Measurements from ENCODE around the gene SOX1. TPM values are rescaled to one million over a fixed set of nuclear protein-coding genes. Genes with fewer than 3 reads are reported as not detected.

SOX1 gene
- total and polyA plus RNA-seq, 9 of the 15 experiments (the other 6 are each of a cell fraction or from before 2014, with no cell fraction given): not detected

DNA sequence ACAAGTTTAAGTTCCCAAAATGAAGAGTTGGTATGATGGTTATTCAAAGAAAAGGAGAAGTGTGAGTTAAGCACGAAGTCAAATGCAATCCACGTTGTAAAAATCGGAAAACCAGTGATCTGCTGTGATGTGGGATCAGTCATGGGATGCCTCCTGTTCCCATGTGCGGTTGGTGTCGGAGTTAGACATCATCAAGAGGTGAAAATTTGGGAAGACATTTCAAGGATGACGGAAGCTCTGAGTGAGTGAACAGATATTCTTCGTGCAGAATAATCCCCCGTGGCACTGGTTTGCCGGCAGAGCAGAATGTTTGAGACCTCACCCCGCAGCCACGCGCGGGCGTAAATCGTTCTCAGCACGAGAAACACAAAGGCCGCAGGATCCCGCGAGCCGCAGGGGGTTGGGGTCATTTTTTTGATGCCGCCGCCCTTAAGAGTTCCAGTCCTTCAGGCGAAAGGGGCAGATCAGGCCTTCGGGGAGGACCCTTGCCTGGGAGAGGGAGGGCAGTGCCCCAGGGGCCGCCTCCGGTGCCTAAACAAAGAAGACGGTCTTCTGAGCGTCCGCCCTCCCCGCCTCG, 13.7 kb upstream of the SOX1 start:
- intact Hi-C loops (cut with micrococcal nuclease): no loop called here
- Histone ChIP-seq H4K20me1 (replicated peaks; ENCODE audit: control insufficient read depth, insufficient read depth, low read length) (no peaks in the 10 kb centered on the region), H3K9me1 (ENCODE audit: control insufficient read depth, insufficient read depth, low read length) (no peaks in the 10 kb centered on the region), H3K9ac (ENCODE audit: insufficient read depth in 1 of 2, low read depth in 2 of 2, low read length in 2 of 2) (no peak overlapping the region), H3K36me3 (ENCODE audit: control insufficient read depth, insufficient read depth, low read length) (no peaks in the 10 kb centered on the region), H3K27ac (ENCODE audit: extremely low read depth, low read depth, low read length) (no peak overlapping the region), H2AFZ (ENCODE audit: low read depth, low read length) (no peak overlapping the region), H3K4me2 (ENCODE audit: insufficient read depth, low read length) (no peak overlapping the region), H3K4me3 (no peak overlapping the region), H3K9me3 (replicated peaks; ENCODE audit: control insufficient read depth, insufficient read depth, low read depth, low read length) (no peaks in the 10 kb centered on the region), H3K27me3 (ENCODE audit: control insufficient read depth in 2 of 2, insufficient read depth in 2 of 2, low read length in 2 of 2) (peaks cover 5 to 19% of the 10 kb centered on the region in 2 experiments; a peak in 4 of 5 replicates), H3K4me1 (replicated peaks in 1 of 2; ENCODE audit: control insufficient read depth in 2 of 2, insufficient read depth in 2 of 2, low read length in 2 of 2) (peaks cover 0 to 8% of the 10 kb centered on the region in 2 experiments; a peak in 2 of 5 replicates), H3K79me2 (ENCODE audit: control insufficient read depth, insufficient read depth, low read length) (no peaks in the 10 kb centered on the region)
- WGBS (ENCODE audit: insufficient coverage, low coverage, missing lambda C conversion rate): 3% methylated on average over 15 of the region's 31 CpGs
- CTCF ChIA-PET (ENCODE audit: low intra/inter-chr PET ratio): no interaction called here
- TF ChIP-seq BRCA1 (IDR thresholded peaks at IDR 0.05) (no peak), BRCA1 (CRISPR knock-in tag; IDR thresholded peaks at IDR 0.05) (no peak)
- DNase-seq (ENCODE audit: extremely low read depth in 1 of 4, low spot score in 3 of 4) (no peak), ATAC-seq (no peak), FAIRE-seq (no peak)
- POLR2A ChIA-PET: no interaction called here
- no TSS peak for BruUV-seq (replicated peaks)
- in situ Hi-C loops (cut with MboI): no loop called here

DNA sequence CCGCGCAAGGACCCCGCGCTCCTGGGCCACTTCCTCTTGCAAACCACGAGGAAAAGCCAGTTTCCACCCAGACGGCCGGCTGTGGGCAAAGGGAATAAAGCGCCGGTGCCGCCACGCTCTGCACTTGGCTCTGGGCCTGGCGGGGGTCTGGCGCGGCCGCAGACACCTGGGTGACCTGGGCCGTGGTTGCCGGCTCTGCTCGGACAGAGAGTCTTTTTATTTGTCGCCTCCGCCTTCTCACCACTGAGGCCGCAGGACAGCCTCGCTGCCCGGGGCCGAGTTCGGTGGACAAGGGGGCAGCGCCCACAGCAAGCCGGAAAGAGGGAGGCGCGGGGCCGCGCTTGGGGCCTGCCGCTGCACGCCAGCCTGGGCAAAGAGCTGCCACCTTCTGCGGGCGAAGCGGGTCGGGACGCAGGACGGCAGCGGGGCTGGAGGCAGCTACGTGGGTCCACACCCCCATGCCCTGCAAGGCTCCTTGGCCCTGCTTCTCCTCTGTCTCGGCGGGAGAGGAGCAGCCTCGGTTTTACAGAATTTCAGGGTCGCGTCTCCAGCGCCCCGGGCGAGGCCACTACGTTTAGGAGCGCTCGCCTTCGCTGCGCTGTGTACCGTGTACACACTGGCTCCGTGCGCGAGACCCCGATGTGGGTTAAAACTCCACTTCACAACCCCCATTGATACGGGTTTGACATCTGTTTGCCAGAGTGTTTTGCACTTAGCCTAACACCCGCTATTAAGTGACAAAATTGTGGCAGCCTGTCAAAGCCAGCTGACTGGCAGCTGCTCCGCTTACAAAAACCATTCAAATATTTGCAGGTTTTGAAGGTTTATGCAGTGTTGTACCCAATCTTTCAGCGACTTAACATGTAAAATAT, 13.0 kb upstream of the SOX1 start:
- in situ Hi-C loops (cut with MboI): no loop called here
- intact Hi-C loops (cut with micrococcal nuclease): no loop called here
- POLR2A ChIA-PET: interaction anchor here (0.6 kb wide), 1 partner anchor 417 kb away, joined by 3 read pairs; no protein-coding TSS in a partner anchor
- Histone ChIP-seq H3K36me3 (ENCODE audit: control insufficient read depth, insufficient read depth, low read length) (no peaks in the 10 kb centered on the region), H3K27ac (ENCODE audit: extremely low read depth, low read depth, low read length) (no peak overlapping the region), H3K9me1 (ENCODE audit: control insufficient read depth, insufficient read depth, low read length) (no peaks in the 10 kb centered on the region), H3K27me3 (ENCODE audit: control insufficient read depth in 2 of 2, insufficient read depth in 2 of 2, low read length in 2 of 2) (peaks cover 5 to 27% of the 10 kb centered on the region in 2 experiments; a peak in 4 of 5 replicates), H3K9ac (ENCODE audit: insufficient read depth in 1 of 2, low read depth in 2 of 2, low read length in 2 of 2) (no peak overlapping the region), H3K4me2 (ENCODE audit: insufficient read depth, low read length) (no peak overlapping the region), H2AFZ (ENCODE audit: low read depth, low read length) (no peak overlapping the region), H4K20me1 (replicated peaks; ENCODE audit: control insufficient read depth, insufficient read depth, low read length) (no peaks in the 10 kb centered on the region), H3K4me3 (no peak overlapping the region), H3K79me2 (ENCODE audit: control insufficient read depth, insufficient read depth, low read length) (no peaks in the 10 kb centered on the region), H3K9me3 (replicated peaks; ENCODE audit: control insufficient read depth, insufficient read depth, low read depth, low read length) (no peaks in the 10 kb centered on the region), H3K4me1 (replicated peaks in 1 of 2; ENCODE audit: control insufficient read depth in 2 of 2, insufficient read depth in 2 of 2, low read length in 2 of 2) (peaks cover 0 to 9% of the 10 kb centered on the region in 2 experiments; a peak in 2 of 5 replicates)
- WGBS (ENCODE audit: insufficient coverage, low coverage, missing lambda C conversion rate): 3% methylated on average over 24 of the region's 63 CpGs
- CTCF ChIA-PET (ENCODE audit: low intra/inter-chr PET ratio): no interaction called here
- no peak for FAIRE-seq
- no TSS peak for BruUV-seq (replicated peaks)
- ATAC-seq: no peak
- DNase-seq (ENCODE audit: extremely low read depth in 1 of 4, low spot score in 3 of 4): no peak
- TF ChIP-seq LCOR (CRISPR knock-in tag; IDR thresholded peaks at IDR 0.05) (no peak), NBN (IDR thresholded peaks at IDR 0.05; ENCODE audit: low read depth) (no peak), HCFC1 (IDR thresholded peaks at IDR 0.05; ENCODE audit: low read depth, low read length) (no peak), ZNF274 (IDR thresholded peaks at IDR 0.05; ENCODE audit: borderline replicate concordance, low read depth, low read length) (no peak), DIDO1 (tag; IDR thresholded peaks at IDR 0.05; ENCODE audit: low read depth) (no peak), EP300 (IDR thresholded peaks at IDR 0.05; ENCODE audit: low read length) (no peak), CBX5 (IDR thresholded peaks at IDR 0.05; ENCODE audit: borderline replicate concordance, low read depth) (no peak)
- TF ChIP-seq, protein P1, sequence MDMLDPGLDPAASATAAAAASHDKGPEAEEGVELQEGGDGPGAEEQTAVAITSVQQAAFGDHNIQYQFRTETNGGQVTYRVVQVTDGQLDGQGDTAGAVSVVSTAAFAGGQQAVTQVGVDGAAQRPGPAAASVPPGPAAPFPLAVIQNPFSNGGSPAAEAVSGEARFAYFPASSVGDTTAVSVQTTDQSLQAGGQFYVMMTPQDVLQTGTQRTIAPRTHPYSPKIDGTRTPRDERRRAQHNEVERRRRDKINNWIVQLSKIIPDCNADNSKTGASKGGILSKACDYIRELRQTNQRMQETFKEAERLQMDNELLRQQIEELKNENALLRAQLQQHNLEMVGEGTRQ (CRISPR knock-in tag; IDR thresholded peaks at IDR 0.05): no peak
- TF ChIP-seq, protein P2, sequence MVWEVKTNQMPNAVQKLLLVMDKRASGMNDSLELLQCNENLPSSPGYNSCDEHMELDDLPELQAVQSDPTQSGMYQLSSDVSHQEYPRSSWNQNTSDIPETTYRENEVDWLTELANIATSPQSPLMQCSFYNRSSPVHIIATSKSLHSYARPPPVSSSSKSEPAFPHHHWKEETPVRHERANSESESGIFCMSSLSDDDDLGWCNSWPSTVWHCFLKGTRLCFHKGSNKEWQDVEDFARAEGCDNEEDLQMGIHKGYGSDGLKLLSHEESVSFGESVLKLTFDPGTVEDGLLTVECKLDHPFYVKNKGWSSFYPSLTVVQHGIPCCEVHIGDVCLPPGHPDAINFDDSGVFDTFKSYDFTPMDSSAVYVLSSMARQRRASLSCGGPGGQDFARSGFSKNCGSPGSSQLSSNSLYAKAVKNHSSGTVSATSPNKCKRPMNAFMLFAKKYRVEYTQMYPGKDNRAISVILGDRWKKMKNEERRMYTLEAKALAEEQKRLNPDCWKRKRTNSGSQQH (CRISPR knock-in tag; IDR thresholded peaks at IDR 0.05): no peak

All from K562 (cell line).